ENCODE measurements around the gene GOLGA6L9.
"Not testable (repeated sequence)": the region's sequence is repeated elsewhere in the genome, so short reads cannot be mapped to it uniquely, and the experiment has no call there.

The GOLGA6L9 gene

GRCh38 chr15:82465629-82466028, 36.0 kb downstream of the GOLGA6L9 start:
- not testable (repeated sequence) for DNase-seq (ENCODE audit: low read depth, low spot score)

DNA sequence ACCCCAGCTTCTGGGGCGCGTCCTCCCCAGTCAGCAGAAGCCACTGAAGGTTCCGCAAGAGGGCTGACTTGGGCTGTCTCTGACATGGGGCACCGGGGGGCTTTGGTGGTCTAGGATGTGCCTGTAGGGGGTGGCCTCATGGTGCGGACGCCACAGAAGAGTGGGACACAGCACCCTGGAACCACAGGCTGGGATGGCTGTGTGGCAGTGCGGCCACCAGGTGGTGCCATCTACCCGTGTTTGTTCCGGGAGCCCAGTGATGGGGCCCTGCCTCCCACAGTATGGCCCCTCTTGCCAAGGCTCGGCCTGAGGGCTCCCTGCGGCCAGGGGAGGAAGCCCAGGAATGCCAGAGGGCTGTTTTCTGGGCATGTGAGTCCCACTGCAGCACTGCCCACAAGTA, 38.6 kb downstream of the GOLGA6L9 start:
- not testable (repeated sequence) for DNase-seq (ENCODE audit: low read depth, low spot score)

GRCh38 chr15:82469381-82469780, 39.8 kb downstream of the GOLGA6L9 start:
- DNase-seq (ENCODE audit: low read depth, low spot score) = not testable (repeated sequence)

DNA sequence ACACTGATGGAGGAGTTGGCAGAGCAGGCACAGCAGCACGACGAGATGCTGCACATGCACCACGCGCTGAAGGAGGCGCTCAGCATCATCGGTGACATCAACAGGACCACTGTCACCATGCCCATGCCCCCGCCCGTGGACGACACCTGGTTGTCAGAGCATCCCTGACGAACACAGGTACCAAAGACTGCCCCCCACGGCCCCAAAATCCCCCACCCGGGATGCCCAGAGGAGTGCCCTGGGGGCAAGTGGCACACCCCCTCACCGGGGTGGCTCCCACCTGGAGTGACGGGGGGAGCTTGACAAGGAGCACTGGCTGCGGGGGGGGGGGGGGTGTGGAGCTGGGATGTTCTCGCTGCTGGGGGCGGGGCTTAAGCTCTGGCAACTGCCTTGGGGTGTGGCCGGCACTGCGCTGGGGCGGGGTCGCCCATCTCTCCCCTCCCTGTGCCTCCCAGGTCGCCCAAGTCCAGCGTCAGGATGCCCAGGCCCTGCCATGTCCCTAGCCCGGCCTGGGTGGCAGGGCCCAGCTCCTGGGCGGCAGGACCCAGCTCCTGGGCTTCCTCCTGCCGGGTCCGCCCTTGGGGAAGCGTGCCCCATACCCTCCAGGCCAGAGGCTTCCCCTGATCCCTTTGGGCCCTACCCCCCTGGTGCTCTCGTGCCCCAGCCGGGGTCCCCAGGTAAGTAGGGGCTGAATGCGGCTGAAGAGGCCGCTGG, 42.8 kb downstream of the GOLGA6L9 start:
- not testable (repeated sequence) for DNase-seq (ENCODE audit: low read depth, low spot score)

- not testable (repeated sequence) for DNase-seq (ENCODE audit: low read depth, low spot score)
Observed at GRCh38 chr15:82474596-82475325, 45.1 kb downstream of the GOLGA6L9 start.

DNA sequence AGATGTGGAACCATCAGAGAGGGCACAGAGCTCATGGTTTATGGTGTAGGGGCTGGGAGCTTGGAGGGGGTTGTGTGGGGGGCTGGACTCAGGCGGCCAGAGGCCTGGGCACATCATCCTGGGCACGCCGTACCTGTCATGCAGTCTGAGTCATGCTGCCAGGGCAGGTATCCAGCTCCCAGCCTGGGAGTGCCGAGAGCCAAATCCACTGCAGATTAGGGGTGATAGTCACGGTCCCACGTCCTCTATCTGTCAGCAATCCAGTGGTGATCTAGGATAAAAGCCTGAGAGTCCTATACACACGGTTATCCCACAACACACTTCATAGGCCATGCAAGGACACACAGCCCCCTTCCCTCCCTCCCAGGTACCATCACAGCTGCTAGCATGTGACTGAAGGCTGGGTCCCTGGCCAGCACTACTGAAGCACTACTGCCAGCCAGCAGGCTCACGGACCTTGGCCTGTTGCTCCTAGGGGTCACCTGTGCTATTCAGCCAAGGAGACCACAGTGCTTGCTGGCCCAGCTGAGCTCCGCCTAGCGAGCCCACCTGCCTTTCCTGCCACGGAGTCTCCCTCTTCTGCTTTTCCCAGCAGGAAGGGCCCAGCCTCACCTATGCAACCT, 45.8 kb downstream of the GOLGA6L9 start:
- DNase-seq (ENCODE audit: low read depth, low spot score) = not testable (repeated sequence)

DNA sequence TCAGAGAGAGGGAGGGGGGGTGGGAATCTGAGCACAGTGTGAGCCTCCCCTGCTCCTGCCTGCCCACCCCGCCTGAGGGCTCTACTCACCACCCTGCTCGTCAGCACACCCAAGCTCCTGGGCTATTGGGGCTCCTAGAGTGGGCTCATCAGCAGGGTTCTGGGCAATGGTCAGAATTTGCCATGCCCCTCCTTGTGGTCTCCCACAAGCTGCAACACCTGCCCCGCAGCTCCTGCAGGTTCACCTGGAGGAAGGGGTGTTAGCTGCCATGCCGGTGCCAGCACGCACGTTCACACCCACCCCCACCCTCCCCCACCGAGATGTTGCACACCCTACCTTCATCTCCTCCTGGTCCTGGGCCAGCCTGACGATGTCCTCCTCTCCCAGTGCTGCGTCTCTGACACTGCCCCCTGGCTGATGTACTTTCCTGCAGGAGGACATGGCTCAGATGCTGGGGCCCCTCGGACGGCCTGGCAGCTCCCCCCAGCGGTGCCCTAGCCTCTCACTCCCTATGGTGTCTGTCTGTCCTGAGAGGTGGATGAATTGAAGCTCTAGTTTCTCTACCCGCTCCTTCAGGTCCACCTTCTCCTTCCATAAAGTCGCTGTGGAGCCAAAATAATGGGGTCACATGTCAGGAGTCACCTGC, 47.2 kb downstream of the GOLGA6L9 start:
- not testable (repeated sequence) for DNase-seq (ENCODE audit: low read depth, low spot score)

DNA sequence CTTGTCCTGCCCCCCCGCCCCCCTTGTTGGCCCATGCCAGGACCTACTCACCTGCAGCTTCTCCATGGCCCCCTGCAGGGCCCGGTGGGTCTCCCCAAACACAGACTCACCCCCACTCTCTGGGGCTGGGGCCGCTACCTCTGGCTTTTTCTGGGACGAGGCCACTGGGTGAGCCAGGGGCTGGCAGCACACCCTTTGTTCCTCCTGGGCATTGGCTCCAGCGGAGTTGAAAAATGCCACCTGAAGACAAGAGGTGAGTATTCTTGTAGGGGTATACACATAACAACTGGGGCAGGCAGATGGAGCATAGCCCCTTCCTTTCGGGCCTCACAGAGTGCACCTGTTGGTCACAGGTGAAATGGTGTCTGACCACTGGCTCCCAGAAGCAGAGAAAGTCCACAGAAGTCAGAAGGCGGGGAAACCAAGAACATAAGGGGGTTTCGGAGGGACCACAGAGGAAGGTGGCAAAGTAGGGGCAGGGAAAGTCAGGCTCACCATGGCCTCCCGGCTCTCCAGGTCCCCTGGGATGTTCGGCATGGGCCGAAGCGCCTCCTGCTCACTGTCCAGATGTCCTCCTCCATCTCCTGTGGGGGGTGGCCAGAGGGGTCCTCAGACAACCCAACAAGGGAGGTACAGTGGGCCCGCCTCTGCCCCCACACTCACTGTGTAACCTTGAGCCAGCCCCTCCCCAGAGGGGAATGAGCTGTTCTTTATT, 47.9 kb downstream of the GOLGA6L9 start:
- not testable (repeated sequence) for DNase-seq (ENCODE audit: low read depth, low spot score)

Measured in astrocyte of the hippocampus (primary cell).